ENCODE measurements around the gene LCT. TPM values are rescaled to one million over a fixed set of nuclear protein-coding genes. Genes with fewer than 3 reads are reported as not detected.

The LCT gene
- total and polyA plus RNA-seq, 9 of the 15 experiments (the other 6 are each of a cell fraction or from before 2014, with no cell fraction given) = 0.01 to 0.04 (median 0.03) TPM; not detected in 4

DNA sequence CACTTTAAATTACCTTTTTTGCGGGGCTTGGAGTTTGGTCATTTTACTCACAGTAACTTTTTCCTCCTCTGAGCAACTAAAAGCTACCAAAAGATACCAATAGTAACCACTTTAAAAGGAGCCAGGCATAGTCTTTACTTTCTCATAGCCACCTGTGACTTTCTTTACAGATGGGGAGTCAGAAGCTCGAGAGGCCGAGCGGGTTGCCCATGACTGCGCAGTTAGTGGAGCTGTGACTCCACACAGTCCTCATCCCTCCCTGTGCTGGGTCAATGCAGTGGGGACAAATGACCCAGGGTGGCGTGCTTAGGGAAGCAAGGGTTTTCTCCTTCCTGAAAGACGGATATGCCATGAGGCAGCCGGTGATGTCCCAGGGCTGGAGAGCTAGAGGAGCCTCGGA lies 11.9 kb downstream of the LCT start:
- H3K27me3 ChIP-seq (ENCODE audit: control insufficient read depth in 2 of 2, insufficient read depth in 2 of 2, low read length in 2 of 2) = peaks cover 25 to 61% of the 10 kb centered on the region in 2 experiments
- no peaks in the 10 kb centered on the region for H3K9me1 ChIP-seq (ENCODE audit: control insufficient read depth, insufficient read depth, low read length)
- no peak overlapping the region for H3K27ac ChIP-seq (ENCODE audit: extremely low read depth, low read depth, low read length)
- TF ChIP-seq ZKSCAN1 (IDR thresholded peaks at IDR 0.05; ENCODE audit: low read depth, low read length) (no peak), ZNF644 (tag; IDR thresholded peaks at IDR 0.05; ENCODE audit: low read depth) (no peak), DNMT1 (IDR thresholded peaks at IDR 0.05) (no peak), L3MBTL2 (IDR thresholded peaks at IDR 0.05) (no peak), MCM5 (IDR thresholded peaks at IDR 0.05; ENCODE audit: low read depth) (no peak), NEUROD1 (IDR thresholded peaks at IDR 0.05; ENCODE audit: borderline replicate concordance, low read depth, low read length, partially characterized antibody) (no peak), ELF2 (CRISPR knock-in tag; IDR thresholded peaks at IDR 0.05) (no peak), ZC3H4 (CRISPR knock-in tag; IDR thresholded peaks at IDR 0.05; ENCODE audit: borderline replicate concordance) (no peak), TRIM24 (IDR thresholded peaks at IDR 0.05) (no peak), DPF2 (IDR thresholded peaks at IDR 0.05) (no peak), GABPB2 (CRISPR knock-in tag; conservative IDR thresholded peaks at IDR 0.05) (no peak), ZC3H11A (IDR thresholded peaks at IDR 0.05; ENCODE audit: low read depth, low read length) (no peak), NUFIP1 (IDR thresholded peaks at IDR 0.05; ENCODE audit: partially characterized antibody) (no peak)
- TF ChIP-seq, protein P1, sequence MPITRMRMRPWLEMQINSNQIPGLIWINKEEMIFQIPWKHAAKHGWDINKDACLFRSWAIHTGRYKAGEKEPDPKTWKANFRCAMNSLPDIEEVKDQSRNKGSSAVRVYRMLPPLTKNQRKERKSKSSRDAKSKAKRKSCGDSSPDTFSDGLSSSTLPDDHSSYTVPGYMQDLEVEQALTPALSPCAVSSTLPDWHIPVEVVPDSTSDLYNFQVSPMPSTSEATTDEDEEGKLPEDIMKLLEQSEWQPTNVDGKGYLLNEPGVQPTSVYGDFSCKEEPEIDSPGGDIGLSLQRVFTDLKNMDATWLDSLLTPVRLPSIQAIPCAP (CRISPR knock-in tag; IDR thresholded peaks at IDR 0.05; ENCODE audit: borderline replicate concordance) = no peak
- TF ChIP-seq, protein P2, sequence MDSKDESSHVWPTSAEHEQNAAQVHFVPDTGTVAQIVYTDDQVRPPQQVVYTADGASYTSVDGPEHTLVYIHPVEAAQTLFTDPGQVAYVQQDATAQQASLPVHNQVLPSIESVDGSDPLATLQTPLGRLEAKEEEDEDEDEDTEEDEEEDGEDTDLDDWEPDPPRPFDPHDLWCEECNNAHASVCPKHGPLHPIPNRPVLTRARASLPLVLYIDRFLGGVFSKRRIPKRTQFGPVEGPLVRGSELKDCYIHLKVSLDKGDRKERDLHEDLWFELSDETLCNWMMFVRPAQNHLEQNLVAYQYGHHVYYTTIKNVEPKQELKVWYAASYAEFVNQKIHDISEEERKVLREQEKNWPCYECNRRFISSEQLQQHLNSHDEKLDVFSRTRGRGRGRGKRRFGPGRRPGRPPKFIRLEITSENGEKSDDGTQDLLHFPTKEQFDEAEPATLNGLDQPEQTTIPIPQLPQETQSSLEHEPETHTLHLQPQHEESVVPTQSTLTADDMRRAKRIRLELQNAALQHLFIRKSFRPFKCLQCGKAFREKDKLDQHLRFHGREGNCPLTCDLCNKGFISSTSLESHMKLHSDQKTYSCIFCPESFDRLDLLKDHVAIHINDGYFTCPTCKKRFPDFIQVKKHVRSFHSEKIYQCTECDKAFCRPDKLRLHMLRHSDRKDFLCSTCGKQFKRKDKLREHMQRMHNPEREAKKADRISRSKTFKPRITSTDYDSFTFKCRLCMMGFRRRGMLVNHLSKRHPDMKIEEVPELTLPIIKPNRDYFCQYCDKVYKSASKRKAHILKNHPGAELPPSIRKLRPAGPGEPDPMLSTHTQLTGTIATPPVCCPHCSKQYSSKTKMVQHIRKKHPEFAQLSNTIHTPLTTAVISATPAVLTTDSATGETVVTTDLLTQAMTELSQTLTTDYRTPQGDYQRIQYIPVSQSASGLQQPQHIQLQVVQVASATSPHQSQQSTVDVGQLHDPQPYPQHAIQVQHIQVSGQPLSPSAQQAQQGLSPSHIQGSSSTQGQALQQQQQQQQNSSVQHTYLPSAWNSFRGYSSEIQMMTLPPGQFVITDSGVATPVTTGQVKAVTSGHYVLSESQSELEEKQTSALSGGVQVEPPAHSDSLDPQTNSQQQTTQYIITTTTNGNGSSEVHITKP (IDR thresholded peaks at IDR 0.05; ENCODE audit: partially characterized antibody) = no peak
- no peak overlapping the region for H2AFZ ChIP-seq (ENCODE audit: low read depth, low read length)
- 16% methylated on average over 9 of the region's 9 CpGs for WGBS (ENCODE audit: insufficient coverage, low coverage, missing lambda C conversion rate)
- no peaks in the 10 kb centered on the region for H3K9me3 ChIP-seq (replicated peaks; ENCODE audit: control insufficient read depth, insufficient read depth, low read depth, low read length)
- ATAC-seq = peak; percentile 68
- no peaks in the 10 kb centered on the region for H4K20me1 ChIP-seq (replicated peaks; ENCODE audit: control insufficient read depth, insufficient read depth, low read length)
- no peaks in the 10 kb centered on the region for H3K36me3 ChIP-seq (ENCODE audit: control insufficient read depth, insufficient read depth, low read length)
- no peak overlapping the region for H3K4me3 ChIP-seq
- H3K4me2 ChIP-seq (ENCODE audit: insufficient read depth, low read length) = no peak overlapping the region
- no peak for DNase-seq (ENCODE audit: extremely low read depth in 1 of 4, low spot score in 3 of 4)
- in situ Hi-C loops (cut with MboI) = no loop called here
- CTCF ChIA-PET (ENCODE audit: low intra/inter-chr PET ratio) = no interaction called here
- H3K4me1 ChIP-seq (replicated peaks in 1 of 2; ENCODE audit: control insufficient read depth in 2 of 2, insufficient read depth in 2 of 2, low read length in 2 of 2) = peaks cover 0 to 5% of the 10 kb centered on the region in 2 experiments; a peak in 2 of 5 replicates
- 0 out of 4 replicates have a peak overlapping the region, but pooled peaks of 1 of the 2 experiments have one; percentile 29 for H3K9ac ChIP-seq (ENCODE audit: insufficient read depth in 1 of 2, low read depth in 2 of 2, low read length in 2 of 2)
- FAIRE-seq = no peak
- intact Hi-C loops (cut with micrococcal nuclease) = no loop called here
- POLR2A ChIA-PET = interaction anchor here (0.5 to 1.5 kb wide), 4 partner anchors 9 to 222 kb away, joined by 3 to 6 read pairs (median 3); no protein-coding TSS in a partner anchor
- H3K79me2 ChIP-seq (ENCODE audit: control insufficient read depth, insufficient read depth, low read length) = no peaks in the 10 kb centered on the region
- BruUV-seq (replicated peaks) = no TSS peak

Data from K562 (cell line).